HG03342 (cell line): Measurements from ENCODE around the gene DLG2.
"Not testable (repeated sequence)": the region's sequence is repeated elsewhere in the genome, so short reads cannot be mapped to it uniquely, and the experiment has no call there.

Experiments
- ATAC-seq: cut with Tn5 transposase; IDR thresholded peaks from one replicate; pipeline ENCODE4 v1.9.1; 2021; ENCODE audit warnings: mild to moderate bottlenecking, moderate library complexity; ENCODE audit not compliant: unreplicated experiment

DLG2 gene

GRCh38 chr11:84865257-84865656, 761.9 kb downstream of the DLG2 start:
- no peak for ATAC-seq

GRCh38 chr11:84857746-84858145, 769.4 kb downstream of the DLG2 start:
- ATAC-seq, result no peak

GRCh38 chr11:84855508-84856245, 771.5 kb downstream of the DLG2 start:
- ATAC-seq, result no peak

GRCh38 chr11:84854498-84854880, 772.7 kb downstream of the DLG2 start:
- no peak for ATAC-seq

DNA sequence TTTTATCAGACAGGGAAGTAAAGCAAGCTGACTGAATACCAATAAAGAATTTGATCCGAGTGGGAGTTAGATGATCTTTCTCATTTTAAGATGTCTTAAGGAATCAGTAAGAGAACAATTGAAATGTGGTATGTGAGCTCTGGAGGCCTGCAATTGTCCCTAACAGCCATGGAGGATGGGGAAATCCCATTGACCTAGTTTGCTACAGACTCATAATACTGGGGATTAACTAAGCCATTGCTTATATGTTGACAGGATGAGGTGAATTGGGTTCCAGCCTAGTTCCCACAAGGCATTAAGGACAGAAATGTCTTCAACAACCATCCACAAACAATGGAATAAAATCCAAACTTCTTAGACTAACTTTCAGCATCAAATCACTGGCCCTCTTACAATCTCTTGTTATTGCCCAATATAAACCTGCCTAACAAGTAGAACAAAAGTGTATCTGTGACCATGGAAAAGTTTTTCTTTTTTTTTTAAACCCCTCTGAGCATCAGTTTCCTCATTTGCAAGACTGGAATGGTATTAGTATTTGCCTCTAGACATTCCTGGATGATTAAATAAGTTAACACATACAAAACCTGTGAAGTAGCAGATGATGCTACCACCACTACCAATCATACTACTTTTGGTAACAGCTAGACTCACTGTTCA, 773.2 kb downstream of the DLG2 start:
- no peak for ATAC-seq

GRCh38 chr11:84847842-84848241, 779.3 kb downstream of the DLG2 start:
- no peak for ATAC-seq

DNA sequence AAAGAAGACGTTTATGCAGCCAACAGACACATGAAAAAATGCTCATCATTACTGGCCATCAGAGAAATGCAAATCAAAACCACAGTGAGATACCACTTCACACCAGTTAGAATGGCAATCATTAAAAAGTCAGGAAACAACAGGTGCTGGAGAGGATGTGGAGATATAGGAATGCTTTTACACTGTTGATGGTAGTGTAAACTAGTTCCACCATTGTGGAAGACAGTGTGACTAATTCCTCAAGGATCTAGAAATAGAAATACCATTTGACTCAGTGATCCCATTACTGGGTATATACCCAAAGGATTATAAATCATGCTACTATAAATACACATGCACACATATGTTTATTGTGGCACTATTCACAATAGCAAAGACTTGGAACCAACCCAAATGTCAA, 786.9 kb downstream of the DLG2 start:
- ATAC-seq, result not testable (repeated sequence)

DNA sequence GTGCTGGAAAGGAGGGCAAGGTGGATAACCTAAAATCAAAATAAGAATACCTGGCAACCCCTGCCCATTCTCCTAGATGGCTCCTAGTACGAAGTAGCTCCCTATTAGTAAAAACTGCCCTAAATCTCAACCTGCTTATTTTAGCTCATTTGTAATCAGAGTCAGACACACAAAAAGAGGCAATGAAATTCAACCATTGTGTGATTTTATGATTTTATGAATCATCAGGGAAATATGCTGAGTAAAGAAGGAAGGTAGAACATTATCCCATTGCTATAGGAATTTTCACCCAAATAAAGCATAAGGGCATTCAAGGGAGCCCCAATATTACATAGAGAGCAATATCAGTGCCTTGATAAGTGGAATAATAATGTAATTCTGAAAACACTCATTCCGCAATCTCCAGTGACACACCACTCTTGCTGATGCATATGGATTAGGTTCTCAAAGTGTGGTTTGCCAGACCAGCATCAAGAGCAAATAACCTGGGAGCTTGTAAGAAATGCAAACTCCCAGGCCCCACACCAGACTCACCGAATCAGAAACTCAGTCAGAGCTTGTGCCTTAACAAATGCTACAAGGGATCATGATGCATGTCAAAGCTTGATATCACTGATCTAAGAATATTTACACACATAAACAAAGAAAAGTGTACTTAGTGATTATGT, 789.6 kb downstream of the DLG2 start:
- no peak for ATAC-seq

GRCh38 chr11:84836371-84836770, 790.8 kb downstream of the DLG2 start:
- no peak for ATAC-seq

DNA sequence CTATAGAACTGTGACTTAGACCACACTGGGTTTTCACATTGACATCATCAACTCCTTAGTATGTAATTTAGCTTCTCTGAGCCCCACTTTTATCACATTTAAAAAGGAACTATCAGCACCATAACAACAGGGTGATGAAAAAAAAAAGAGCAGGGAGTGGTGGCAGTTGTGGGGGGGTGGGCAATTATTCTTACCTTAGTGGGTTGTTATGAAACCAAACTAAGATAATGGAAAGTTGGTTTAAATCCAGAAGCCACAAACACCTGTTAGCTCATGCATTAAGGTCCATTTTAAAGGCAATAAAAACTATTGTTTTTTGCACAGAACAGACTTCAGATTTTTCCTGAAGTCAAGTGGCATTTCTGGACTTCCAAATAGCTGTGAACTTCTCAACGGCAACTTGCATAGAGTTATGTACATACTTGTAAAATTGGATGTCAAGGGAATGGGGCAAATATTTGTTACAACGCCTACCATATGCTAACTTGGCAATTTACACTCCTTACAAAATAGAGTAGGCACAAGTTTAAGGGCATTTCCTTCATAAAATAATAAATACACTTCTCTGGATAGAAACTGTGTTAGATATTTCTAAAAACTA, 793.6 kb downstream of the DLG2 start:
- no peak for ATAC-seq

GRCh38 chr11:84830372-84830771, 796.8 kb downstream of the DLG2 start:
- ATAC-seq, result no peak

DNA sequence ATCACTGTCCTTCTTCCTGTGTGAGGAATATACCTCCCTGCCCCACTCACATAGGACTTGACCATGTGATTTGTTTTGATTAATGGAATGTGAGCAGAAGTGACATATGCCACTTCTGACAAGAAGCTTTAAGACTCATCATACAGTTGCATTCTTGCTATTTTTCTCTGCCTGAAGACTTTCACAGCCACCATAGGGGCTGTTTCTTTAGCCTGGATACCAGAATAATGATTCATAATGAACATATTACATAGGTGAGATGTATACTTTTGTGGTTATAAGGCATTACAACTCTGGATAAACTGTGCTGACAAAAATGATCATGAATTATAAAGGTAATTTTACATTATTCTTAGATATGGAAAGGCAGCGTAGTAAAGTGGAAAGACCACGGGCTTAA, 798.0 kb downstream of the DLG2 start:
- ATAC-seq, result no peak

- no peak for ATAC-seq
Measured at GRCh38 chr11:84828616-84829015, 798.5 kb downstream of the DLG2 start.

- no peak for ATAC-seq
Measured at GRCh38 chr11:84825106-84825660, 802.0 kb downstream of the DLG2 start.

- ATAC-seq, result no peak
Measured at GRCh38 chr11:84824624-84825023, 802.5 kb downstream of the DLG2 start.

- no peak for ATAC-seq
Measured at GRCh38 chr11:84819537-84819936, 807.6 kb downstream of the DLG2 start.

GRCh38 chr11:84819128-84819527, 808.0 kb downstream of the DLG2 start:
- ATAC-seq, result no peak

GRCh38 chr11:84817998-84818397, 809.1 kb downstream of the DLG2 start:
- no peak for ATAC-seq

GRCh38 chr11:84812471-84812969, 814.6 kb downstream of the DLG2 start:
- no peak for ATAC-seq

GRCh38 chr11:84806354-84806753, 820.8 kb downstream of the DLG2 start:
- no peak for ATAC-seq

DNA sequence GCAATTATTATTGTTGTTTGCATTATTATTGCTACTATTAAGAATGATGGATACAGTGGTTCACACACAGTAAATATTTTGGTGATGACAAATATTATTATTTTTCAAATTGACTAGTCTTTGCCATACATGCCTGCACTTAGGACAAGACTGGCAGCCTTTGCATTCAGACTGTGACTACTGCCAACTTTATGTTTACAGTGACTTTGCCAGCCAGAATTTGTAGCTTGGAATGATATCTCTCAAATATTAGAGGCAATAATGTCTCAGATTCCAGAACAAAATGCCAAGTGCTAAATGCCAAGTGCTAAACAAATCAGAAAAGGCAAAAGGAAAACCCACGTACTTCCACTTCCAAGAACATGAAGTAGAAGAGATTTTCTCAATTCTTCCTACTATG, 823.1 kb downstream of the DLG2 start:
- no peak for ATAC-seq
